ENCODE measurements around the gene NBAS.

NBAS gene

GRCh38 chr2:15591373-15591691 lies 30.2 kb upstream of the NBAS start:
- DNase-seq (ENCODE audit: low read depth in 2 of 2) = no peak

DNA sequence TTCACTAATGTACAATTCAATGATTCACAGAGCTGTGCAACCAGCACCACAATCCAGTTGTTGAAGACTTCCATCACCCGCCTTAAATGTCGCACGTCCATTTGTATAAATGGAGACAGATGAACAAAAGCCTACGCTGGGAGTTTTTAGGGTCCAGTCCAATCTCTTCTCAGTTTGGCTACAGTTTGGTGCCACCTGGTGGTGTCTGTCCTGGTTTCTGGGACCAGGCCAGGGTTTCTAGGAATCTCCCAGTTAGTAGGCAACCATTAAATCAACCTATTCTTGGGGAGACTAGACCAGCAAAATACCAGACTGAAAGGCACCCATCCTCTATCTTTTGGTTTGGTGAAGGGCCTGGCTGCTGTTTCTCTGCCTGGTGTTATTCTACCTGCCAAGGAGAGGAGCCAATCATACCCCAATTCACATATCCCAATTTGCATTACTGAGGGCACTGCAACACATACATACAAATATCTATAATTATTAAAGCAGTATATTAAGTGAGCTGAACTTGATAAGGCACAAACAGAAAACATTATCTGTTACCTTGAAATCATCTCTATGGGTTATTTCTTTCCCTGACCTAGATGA lies 27.3 kb upstream of the NBAS start:
- peak; percentile 17 to 20 for DNase-seq (ENCODE audit: low read depth in 2 of 2)

GRCh38 chr2:15584767-15585469 lies 23.8 kb upstream of the NBAS start:
- no peak for DNase-seq (ENCODE audit: low read depth in 2 of 2)

GRCh38 chr2:15584316-15584715 lies 23.2 kb upstream of the NBAS start:
- no peak for DNase-seq (ENCODE audit: low read depth in 2 of 2)

- DNase-seq (ENCODE audit: low read depth in 2 of 2) = no peak
Measured at GRCh38 chr2:15583826-15584225, 22.7 kb upstream of the NBAS start.

- no peak for DNase-seq (ENCODE audit: low read depth in 2 of 2)
Measured at GRCh38 chr2:15582710-15583357, 21.7 kb upstream of the NBAS start.

DNA sequence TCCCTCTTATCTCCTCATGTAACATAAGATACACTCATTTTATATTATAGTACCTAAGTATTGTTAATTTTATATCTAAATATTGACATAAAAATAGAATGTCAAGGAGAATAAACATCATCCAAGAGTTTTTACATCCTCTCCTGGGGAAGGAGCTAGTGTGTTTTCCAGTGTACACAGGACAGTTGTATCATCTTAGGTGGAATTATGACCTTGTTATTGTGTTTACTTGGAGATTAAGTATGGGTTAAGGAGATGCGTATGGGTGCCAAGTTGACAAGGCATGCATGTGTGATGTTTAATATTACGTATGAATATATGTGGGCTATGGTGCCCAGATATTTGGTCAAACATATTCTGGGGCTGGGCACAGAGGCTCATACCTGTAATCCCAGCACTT lies 19.3 kb upstream of the NBAS start:
- DNase-seq (ENCODE audit: low read depth in 2 of 2) = no peak

- DNase-seq (ENCODE audit: low read depth in 2 of 2) = no peak
Measured at GRCh38 chr2:15579641-15580040, 18.5 kb upstream of the NBAS start.

- peak; percentile 31 to 48 for DNase-seq (ENCODE audit: low read depth in 2 of 2)
Measured at GRCh38 chr2:15577071-15577735, 16.1 kb upstream of the NBAS start.

- no peak for DNase-seq (ENCODE audit: low read depth in 2 of 2)
Measured at GRCh38 chr2:15571729-15572128, 10.6 kb upstream of the NBAS start.

- DNase-seq (ENCODE audit: low read depth in 2 of 2) = no peak
Measured at GRCh38 chr2:15570104-15570503, 9.0 kb upstream of the NBAS start.

DNA sequence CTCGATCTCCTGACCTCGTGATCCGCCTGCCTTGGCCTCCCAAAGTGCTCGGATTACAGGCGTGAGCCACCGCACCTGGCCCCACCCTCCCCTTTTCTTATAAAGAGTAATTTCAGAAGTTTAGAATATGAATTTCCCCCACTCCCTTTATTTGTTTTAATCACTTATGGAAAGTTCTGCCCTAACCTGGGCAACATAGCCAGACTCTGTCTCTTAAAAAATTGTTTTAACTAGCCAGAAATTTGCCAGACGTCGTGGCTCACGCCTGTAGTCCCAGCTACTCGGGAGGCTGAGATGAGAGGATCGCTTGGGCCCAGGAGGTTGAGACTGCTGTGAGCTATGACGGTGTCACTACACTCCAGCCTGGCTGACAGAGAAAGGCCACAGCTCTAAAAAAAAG lies 7.7 kb upstream of the NBAS start:
- DNase-seq (ENCODE audit: low read depth in 2 of 2) = no peak

GRCh38 chr2:15566912-15567311 lies 5.8 kb upstream of the NBAS start:
- no peak for DNase-seq (ENCODE audit: low read depth in 2 of 2)

GRCh38 chr2:15565994-15566671 lies 5.0 kb upstream of the NBAS start:
- no peak for DNase-seq (ENCODE audit: low read depth in 2 of 2)

GRCh38 chr2:15565392-15565791 lies 4.3 kb upstream of the NBAS start:
- DNase-seq (ENCODE audit: low read depth in 2 of 2) = no peak

GRCh38 chr2:15563227-15564100 lies 2.3 kb upstream of the NBAS start:
- no peak for DNase-seq (ENCODE audit: low read depth in 2 of 2)

DNA sequence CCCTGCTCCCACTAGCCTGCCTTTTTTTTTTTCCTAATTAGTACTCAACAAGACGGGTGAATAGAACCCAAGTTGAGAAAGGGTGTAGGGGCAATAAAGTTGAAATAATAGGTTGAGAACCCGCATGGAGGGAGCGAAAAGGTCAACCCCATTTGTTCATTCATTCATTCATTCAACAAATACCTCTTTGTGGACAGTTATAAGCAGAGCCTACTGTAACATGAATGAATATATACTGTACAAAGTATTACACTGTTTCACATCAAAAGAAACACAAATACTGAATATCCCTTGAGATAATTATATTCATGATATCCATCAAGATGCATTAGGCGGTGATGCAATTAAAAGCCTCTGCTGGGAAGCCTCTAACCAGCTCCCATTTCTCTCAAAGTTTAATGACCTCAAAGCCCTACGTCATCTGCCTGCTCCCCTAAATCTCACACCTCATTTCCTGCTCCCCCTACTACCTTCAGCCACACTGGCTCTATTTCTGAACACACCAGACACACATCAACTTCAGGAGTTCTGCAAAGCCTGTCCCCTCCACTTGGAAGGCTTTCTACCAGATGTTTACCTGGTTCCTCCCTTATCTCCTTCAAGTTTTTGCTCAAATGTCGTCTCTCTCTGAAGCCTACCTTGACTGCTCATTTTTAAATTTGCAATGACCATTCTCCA lies 1.4 kb upstream of the NBAS start:
- no peak for DNase-seq (ENCODE audit: low read depth in 2 of 2)

DNA sequence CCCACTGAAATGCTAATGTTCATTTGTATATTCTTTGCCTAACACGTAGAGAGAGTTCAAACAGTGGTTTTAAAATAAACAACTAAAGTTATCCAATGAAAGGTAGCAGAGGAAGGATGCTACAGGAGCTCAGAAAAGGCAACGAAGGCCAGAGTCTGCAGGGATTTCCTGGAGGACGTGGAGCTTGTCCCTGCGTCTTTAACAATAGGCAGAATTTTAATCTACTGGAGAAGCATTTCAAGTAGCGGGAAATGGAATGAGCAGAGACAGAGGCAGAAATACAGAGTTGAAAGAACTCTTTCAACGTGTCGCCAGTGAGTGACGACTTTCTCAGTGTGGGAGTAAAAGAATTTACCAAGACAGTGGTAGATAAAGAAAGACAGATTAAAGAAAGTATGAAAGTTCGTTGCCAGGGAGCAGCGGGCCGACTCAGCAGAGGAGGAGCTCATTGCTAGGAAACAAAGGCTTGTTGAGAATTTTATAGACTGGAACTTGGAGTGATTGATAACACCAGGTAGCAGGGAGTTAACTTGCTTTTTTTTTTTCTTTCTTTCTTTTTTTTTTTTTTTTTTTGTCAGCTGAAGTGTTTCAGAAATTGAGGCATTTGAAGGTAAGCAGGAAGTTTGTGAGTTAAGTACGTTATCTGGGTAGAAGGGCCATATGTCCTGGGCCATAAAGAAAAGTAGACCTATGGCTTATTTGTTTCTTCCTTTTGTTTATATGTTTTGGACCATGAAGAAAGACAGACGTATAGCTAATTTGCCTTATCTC lies 625 bp upstream of the NBAS start:
- DNase-seq (ENCODE audit: low read depth in 2 of 2) = no peak

DNA sequence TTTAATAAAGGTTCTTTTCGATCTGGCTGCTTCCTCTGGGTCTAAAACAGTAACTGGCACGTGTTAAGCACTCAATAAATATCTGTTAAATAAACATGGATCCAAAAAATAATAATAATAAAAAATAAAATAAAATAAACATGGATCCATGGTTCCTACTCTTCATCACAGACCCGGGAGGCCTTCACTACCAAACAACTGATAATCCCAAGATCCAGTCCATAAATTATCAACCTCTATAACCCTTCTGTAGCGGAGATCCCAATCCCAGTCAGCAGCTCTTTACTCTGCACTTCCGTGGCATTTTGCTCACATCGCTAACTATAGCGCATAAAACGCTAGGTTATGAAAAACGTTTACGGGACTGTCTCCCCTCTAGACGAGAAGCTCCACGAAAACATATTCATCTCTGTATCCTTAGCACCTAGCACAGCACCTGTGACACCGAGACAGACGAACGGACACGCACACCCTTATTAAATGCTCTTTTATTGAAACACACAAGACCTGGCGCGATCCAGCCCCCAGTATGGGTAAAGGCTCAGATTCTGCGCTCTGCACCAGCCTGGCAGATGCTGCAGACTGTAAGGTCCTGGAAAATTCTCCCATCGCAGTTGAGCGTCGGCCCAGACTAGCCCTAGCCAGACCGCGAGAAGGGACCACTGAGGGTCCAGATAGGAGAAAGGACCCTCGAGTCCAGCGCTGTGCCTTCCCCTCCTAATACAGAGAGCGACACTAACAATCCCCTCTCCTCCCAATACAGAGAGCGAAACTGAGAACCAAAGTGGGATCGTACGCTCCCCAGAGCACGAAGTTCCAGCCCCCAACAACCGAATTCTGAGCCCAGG lies 770 bp downstream of the NBAS start:
- DNase-seq (ENCODE audit: low read depth in 2 of 2) = no peak
